Heart right ventricle (tissue), 16 donors: ENCODE measurements around the gene SLC28A3. TPM values are rescaled to one million over a fixed set of nuclear protein-coding genes. Genes with fewer than 3 reads are reported as not detected.
A peak's percentile ranks its signal among the peaks of the same experiment; 100 is the strongest.

Experiments used
- ATAC-seq, 8 donors: fragments of 200-7000 bp; cut with Tn5 transposase; one replicate each; pipeline ENCODE4 v1.9.1; 2020; ENCODE audit warnings: mild to moderate bottlenecking in 8 of 8, moderate library complexity in 8 of 8, moderate number of reproducible peaks in 1 of 8
- DNase-seq, 2 donors: peaks; one replicate each; pipeline ENCODE4 v3.0.0-alpha.2; 2020
- H3K27ac ChIP-seq, 10 donors: fragments of 200-600 bp; sonication (generic) in 2 of 10; one replicate each; pipeline versions ENCODE4 v1.5.0 to v1.8.0; 2020 to 2022; ENCODE audit warnings: mild to moderate bottlenecking in 3 of 10
- H3K27me3 ChIP-seq, 7 donors: fragments of 200-600 bp; one replicate each; pipeline ENCODE4 v1.8.0; 2021 to 2022; ENCODE audit warnings: mild to moderate bottlenecking in 2 of 7
- H3K36me3 ChIP-seq, 9 donors: fragments of 200-600 bp; sonication (generic) in 1 of 9; one replicate each; pipeline versions ENCODE4 v1.5.0 to v1.8.0; 2020 to 2022; ENCODE audit warnings: mild to moderate bottlenecking in 2 of 9
- H3K4me1 ChIP-seq, 9 donors: fragments of 200-600 bp; sonication (generic) in 1 of 9; one replicate each; pipeline versions ENCODE4 v1.5.0 to v1.8.0; 2020 to 2022; ENCODE audit warnings: mild to moderate bottlenecking in 4 of 9
- H3K4me3 ChIP-seq, 10 donors: fragments of 200-600 bp; sonication (generic) in 2 of 10; one replicate each; pipeline versions ENCODE4 v1.5.0 to v1.8.0; 2020 to 2022; ENCODE audit warnings: mild to moderate bottlenecking in 7 of 10, moderate library complexity in 2 of 10
- H3K9me3 ChIP-seq, 11 donors: fragments of 200-600 bp in 10 of 11; sonication (generic) in 2 of 11; one replicate each; pipeline versions ENCODE4 v1.5.0 to v1.8.0; 2013 to 2022; ENCODE audit warnings: mild to moderate bottlenecking in 2 of 11, control low read depth in 1 of 11, moderate library complexity in 1 of 11
- CTCF ChIP-seq, 9 donors: fragments of 200-600 bp; sonication (generic) in 2 of 9; IDR thresholded peaks; one replicate each; pipeline versions ENCODE4 v1.5.0 to v1.8.0; 2021 to 2022; ENCODE audit warnings: antibody characterized with exemption in 9 of 9, mild to moderate bottlenecking in 5 of 9, moderate library complexity in 1 of 9
- WGBS, 2 donors: extraction: QIAGEN DNeasy Blood & Tissue Kit; methylation state at CpG; one replicate each; pipeline ENCODE4 v1.1.7; 2013; ENCODE audit warnings: inconsistent platforms in 1 of 2; 5-methylcytosine and 5-hydroxymethylcytosine counted together
- intact Hi-C, 10 donors: fragments of 100-400 bp; cut with DNase I; formaldehyde crosslinking; loops; one replicate each; pipeline versions ENCODE4 v1.11.1 to v1.14.2; 2022
- polyA plus RNA-seq, 2 donors: library from polyadenylated mRNA; stranded (reverse); fragments of 200-250 nt; gene quantifications; one replicate each; pipeline ENCODE4 v1.2.3, GENCODE V29; 2013
- total RNA-seq, 10 donors: library from RNA; stranded (reverse); fragmentation: NEBNext Ultra II Directional in 3 of 10; extraction: Animal tissue kit (Norgen Biotek cat#: 25700) in 3 of 10; gene quantifications; one replicate each; pipeline versions ENCODE4 v1.2.1 to v1.2.4, GENCODE V29; 2021 to 2023
- donor health status: Arrhythmogenic right ventricular cardiomyopathy.
- donor health status: ischemic (EF 13 %, LVEDD 7.1; RV severe dilation, severe dysfunction).
- donor health status: healthy with polysubstance abuse.
- donor health status: DM: no; HTN: yes; CAD: no.
- donor health status: DM: no; HTN: no; CAD: no.
- donor health status: ischemic (EF 25% LVEDD 6.9; RV normal size, moderate dysfunction).
- donor health status: ischemic (EF 25% LVEDD 5.7; RV mildly dilated, moderate dysfunction).
- donor health status: healthy.
- donor health status: DM: yes; HTN: yes; CAD: no.
- donor health status: Ischemic cardiomyopathy.
- donor health status: ischemic (EF 35%, LVEDD 5.7; RV mildly dilated, moderate dysfunction).
- donor health status: nonischemic (EF 11% LVEDD 7.7; RV severe dilation, severe dysfunction).
- donor health status: DM: yes; HTN: yes; CAD: no.
- donor health status: PGD.
- donor health status: ischemic (EF 29% LVEDD 5.4; RV normal size, mild dysfunction).
- donor health status: nonischemic (EF 23%, LVEDD 6.1; RV moderate dilation, normal function).

SLC28A3 gene
- total and polyA plus RNA-seq, 12 donors: 0.01 to 0.65 (median 0.18) TPM; not detected in 1

- Histone ChIP-seq H3K27ac (no peak overlapping the region), H3K4me1 (peaks cover 0 to 17% (median 0%) of the 10 kb centered on the region in 9 donors), H3K27me3 (no peaks in the 10 kb centered on the region), H3K9me3 (no peaks in the 10 kb centered on the region), H3K4me3 (no peak overlapping the region), H3K36me3 (no peaks in the 10 kb centered on the region)
- ATAC-seq (peak in 3 of 8 donors; percentile 50 to 57 (median 55)), DNase-seq (peak; percentile 14 to 40)
- intact Hi-C loops: loop anchor here in 6 of 10 donors (1.0 to 5.0 kb wide), 4 partner anchors 377 to 379 kb away; no protein-coding TSS in a partner anchor
- 11 to 13% methylated on average over 8 of the region's 8 CpGs for WGBS, 2 donors
- peak; percentile 62 to 87 (median 81) for TF ChIP-seq CTCF (IDR thresholded peaks at IDR 0.05)
These were observed 25.2 kb downstream of the SLC28A3 start for GRCh38 chr9:84315278-84315877.

GRCh38 chr9:84314306-84314705 is 26.3 kb downstream of the SLC28A3 start:
- ATAC-seq (no peak), DNase-seq (no peak)
- Histone ChIP-seq H3K4me1 (peaks cover 0 to 17% (median 0%) of the 10 kb centered on the region in 9 donors), H3K27ac (no peak overlapping the region), H3K27me3 (no peaks in the 10 kb centered on the region), H3K4me3 (no peak overlapping the region), H3K9me3 (no peaks in the 10 kb centered on the region), H3K36me3 (no peaks in the 10 kb centered on the region)
- 43 to 45% methylated on average over 2 of the region's 2 CpGs for WGBS, 2 donors
- intact Hi-C loops: loop anchor here in 5 of 10 donors (2.0 to 5.0 kb wide), 4 partner anchors 52 to 378 kb away; no protein-coding TSS in a partner anchor
- TF ChIP-seq CTCF (IDR thresholded peaks at IDR 0.05): no peak

GRCh38 chr9:84310883-84311282 is 29.7 kb downstream of the SLC28A3 start:
- Histone ChIP-seq H3K4me1 (peaks cover 0 to 14% (median 0%) of the 10 kb centered on the region in 9 donors), H3K36me3 (no peaks in the 10 kb centered on the region), H3K9me3 (no peaks in the 10 kb centered on the region), H3K4me3 (no peak overlapping the region), H3K27me3 (no peaks in the 10 kb centered on the region), H3K27ac (no peak overlapping the region)
- ATAC-seq (no peak), DNase-seq (no peak)
- WGBS, 2 donors: 63 to 66% methylated on average over 2 of the region's 2 CpGs
- no peak for TF ChIP-seq CTCF (IDR thresholded peaks at IDR 0.05)
- intact Hi-C loops: loop anchor here in 2 of 10 donors (5.0 kb wide), 2 partner anchors 49 to 374 kb away; no protein-coding TSS in a partner anchor

- no peak for TF ChIP-seq CTCF (IDR thresholded peaks at IDR 0.05)
- no peak overlapping the region for H3K4me3 ChIP-seq
- H3K36me3 ChIP-seq: no peaks in the 10 kb centered on the region
- ATAC-seq: no peak
- H3K9me3 ChIP-seq: no peaks in the 10 kb centered on the region
- peaks cover 0 to 13% (median 0%) of the 10 kb centered on the region in 9 donors for H3K4me1 ChIP-seq
- no peaks in the 10 kb centered on the region for H3K27me3 ChIP-seq
- DNase-seq: no peak
- 86 to 89% methylated on average over 5 of the region's 5 CpGs for WGBS, 2 donors
- intact Hi-C loops: no loop called here
- no peak overlapping the region for H3K27ac ChIP-seq
These were observed 34.9 kb downstream of the SLC28A3 start for GRCh38 chr9:84305497-84306131.
